Omental fat pad (tissue), 4 donors: Measurements from ENCODE around the gene SMC1B. TPM values are rescaled to one million over a fixed set of nuclear protein-coding genes. Genes with fewer than 3 reads are reported as not detected.
A peak's percentile ranks its signal among the peaks of the same experiment; 100 is the strongest.

Experiments used
- ATAC-seq: fragments of 150-250 bp; one replicate; pipeline ENCODE4 v1.9.1; 2016; ENCODE audit warnings: mild to moderate bottlenecking, moderate library complexity; ENCODE audit not compliant: low FRiP score
- DNase-seq: peaks from one replicate; pipeline ENCODE4 v3.0.0-alpha.2; 2019; ENCODE audit warnings: low spot score
- CTCF ChIP-seq, 3 donors: fragments of 450-650 bp; IDR thresholded peaks; one replicate each; pipeline ENCODE4 v1.5.1; 2016 to 2017; ENCODE audit warnings: antibody characterized with exemption in 3 of 3, mild to moderate bottlenecking in 3 of 3, moderate library complexity in 2 of 3
- total RNA-seq, 4 donors: library from RNA; depleted of rRNA; stranded (reverse); fragments of >200 nt; gene quantifications; one replicate each; pipeline ENCODE4 v1.1.0, GENCODE V29; 2016

SMC1B gene
- total RNA-seq, 4 donors from 2014 or later = not detected

DNA sequence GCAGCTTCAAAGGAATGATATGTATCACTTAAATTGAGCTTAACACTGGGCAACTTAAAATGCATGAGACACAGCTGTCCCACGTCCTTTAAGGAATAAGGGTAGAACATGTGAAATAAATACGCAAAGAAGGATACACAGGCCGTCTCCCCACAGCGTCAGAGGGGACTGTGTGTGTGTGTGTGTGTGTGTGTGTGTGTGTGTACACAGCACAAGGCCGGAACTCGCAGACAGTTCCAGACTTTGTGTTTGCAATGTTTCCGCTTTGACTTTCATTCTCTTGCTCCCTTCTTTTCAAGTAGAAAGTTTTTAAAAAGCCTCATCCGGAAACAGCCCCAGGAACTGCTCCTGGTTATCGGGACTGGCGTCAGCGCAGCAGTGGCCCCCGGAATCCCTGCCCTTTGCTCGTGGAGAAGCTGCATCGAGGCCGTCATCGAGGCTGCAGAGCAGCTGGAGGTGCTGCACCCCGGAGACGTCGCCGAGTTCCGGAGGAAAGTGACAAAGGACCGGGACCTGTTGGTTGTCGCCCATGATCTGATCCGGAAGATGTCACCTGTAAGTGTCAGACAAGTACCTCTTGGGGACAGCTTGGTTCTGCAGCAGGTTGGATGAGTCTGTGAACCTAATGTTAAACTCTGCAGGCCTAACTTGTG lies 90.4 kb downstream of the SMC1B start:
- DNase-seq (no peak), ATAC-seq (no peak)
- TF ChIP-seq CTCF (IDR thresholded peaks at IDR 0.05) = no peak

DNA sequence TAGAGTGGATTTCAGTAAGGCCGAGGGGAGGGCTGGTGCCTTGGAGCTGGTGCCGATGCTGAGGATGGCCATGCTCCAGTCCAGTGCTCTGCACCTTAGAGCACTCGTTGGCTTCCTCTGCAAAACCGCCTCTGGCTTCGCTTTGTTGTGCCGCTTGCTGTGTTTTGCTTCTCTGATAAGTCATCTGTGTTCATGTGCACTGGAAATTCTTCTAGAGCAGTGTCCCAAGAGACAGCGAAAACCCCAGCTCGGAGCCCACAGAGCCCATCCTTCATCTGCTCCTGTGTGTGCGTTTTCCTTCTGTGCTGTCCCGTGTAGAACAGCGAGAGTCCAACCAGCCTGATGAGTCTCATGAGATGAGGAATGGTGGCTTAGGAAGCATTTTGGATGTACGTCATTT lies 91.6 kb downstream of the SMC1B start:
- no peak for TF ChIP-seq CTCF (IDR thresholded peaks at IDR 0.05)
- no peak for ATAC-seq
- no peak for DNase-seq

- TF ChIP-seq CTCF (IDR thresholded peaks at IDR 0.05) = no peak
- ATAC-seq = no peak
- DNase-seq = no peak
Observed at GRCh38 chr22:45320357-45320976, 92.9 kb downstream of the SMC1B start.

DNA sequence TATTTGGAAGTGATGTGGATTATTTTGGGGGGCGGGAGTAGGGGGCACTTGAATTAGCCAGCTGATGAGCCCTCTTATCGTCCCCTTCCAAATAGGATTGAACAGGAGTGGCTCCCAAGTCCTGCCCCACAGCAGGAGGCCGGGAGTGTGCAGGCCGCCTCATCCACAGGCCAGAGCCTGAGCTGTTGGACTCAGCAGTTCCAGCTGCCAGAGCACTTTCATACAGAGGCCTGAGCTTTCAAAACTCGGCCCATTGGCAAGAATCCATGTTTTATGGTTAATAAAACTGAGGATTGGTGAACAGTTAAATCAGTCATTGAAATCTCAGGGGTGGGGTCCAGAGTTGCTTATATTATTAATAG lies 94.1 kb downstream of the SMC1B start:
- ATAC-seq (no peak), DNase-seq (no peak)
- no peak for TF ChIP-seq CTCF (IDR thresholded peaks at IDR 0.05)

DNA sequence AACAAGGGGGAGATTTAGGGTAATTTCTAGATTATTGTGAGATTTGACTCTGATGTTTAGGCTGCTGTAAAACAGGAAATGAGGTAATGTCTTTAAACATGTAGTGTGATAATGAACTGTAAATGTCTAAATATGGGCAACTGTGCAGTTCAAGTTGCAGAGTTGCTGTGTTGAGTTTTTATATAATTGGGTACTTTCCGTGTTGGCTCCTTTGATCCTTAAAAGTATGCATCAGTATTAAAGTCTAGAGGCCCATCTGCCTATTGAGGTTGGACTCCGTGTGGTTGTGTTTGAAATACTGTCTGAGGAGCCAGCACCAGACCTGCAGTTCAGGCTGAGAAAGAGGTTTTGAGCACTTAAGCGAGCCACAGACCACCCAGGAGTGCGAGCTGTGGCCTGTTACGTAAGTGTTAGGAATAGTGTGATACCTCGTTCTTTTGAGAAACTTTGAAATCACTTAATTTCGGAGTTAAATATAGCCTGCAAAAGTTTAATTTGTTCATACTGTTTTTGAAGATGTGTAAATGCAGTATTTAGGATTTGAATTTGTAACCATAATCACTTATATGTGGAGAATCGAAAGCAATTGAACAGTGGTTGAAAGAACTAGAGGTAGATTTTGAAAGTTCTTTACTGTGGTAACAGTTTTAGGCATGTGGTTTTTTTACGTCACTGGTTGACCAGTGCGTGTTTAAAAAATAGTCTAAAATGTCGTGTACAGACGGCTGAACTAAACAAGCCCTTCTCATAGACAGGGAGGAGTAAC lies 94.7 kb downstream of the SMC1B start:
- no peak for DNase-seq
- TF ChIP-seq CTCF (IDR thresholded peaks at IDR 0.05) = no peak
- ATAC-seq = no peak

- ATAC-seq (no peak), DNase-seq (peak; percentile 80)
- no peak for TF ChIP-seq CTCF (IDR thresholded peaks at IDR 0.05)
Observed at GRCh38 chr22:45318168-45318557, 95.2 kb downstream of the SMC1B start.
